ENCODE data around the gene SYT11.
"Not testable (repeated sequence)": the region's sequence is repeated elsewhere in the genome, so short reads cannot be mapped to it uniquely, and the experiment has no call there.

Gene SYT11

GRCh38 chr1:155859881-155860871 lies 809 bp downstream of the SYT11 start:
- DNase-seq (ENCODE audit: low spot score) = peak; percentile 78

GRCh38 chr1:155860970-155861510 lies 1.7 kb downstream of the SYT11 start:
- no peak for DNase-seq (ENCODE audit: low spot score)

- no peak for DNase-seq (ENCODE audit: low spot score)
These were observed 2.5 kb downstream of the SYT11 start for GRCh38 chr1:155861896-155862295.

- DNase-seq (ENCODE audit: low spot score) = peak; percentile 15
These were observed 5.0 kb downstream of the SYT11 start for GRCh38 chr1:155864393-155864792.

- DNase-seq (ENCODE audit: low spot score) = no peak
These were observed 8.4 kb downstream of the SYT11 start for GRCh38 chr1:155867766-155868165.

- DNase-seq (ENCODE audit: low spot score) = no peak
These were observed 12.0 kb downstream of the SYT11 start for GRCh38 chr1:155871390-155871789.

- DNase-seq (ENCODE audit: low spot score) = no peak
These were observed 13.2 kb downstream of the SYT11 start for GRCh38 chr1:155872527-155872926.

GRCh38 chr1:155873860-155874259 lies 14.5 kb downstream of the SYT11 start:
- DNase-seq (ENCODE audit: low spot score) = no peak

GRCh38 chr1:155877945-155878344 lies 18.6 kb downstream of the SYT11 start:
- DNase-seq (ENCODE audit: low spot score) = no peak

GRCh38 chr1:155880251-155880650 lies 20.9 kb downstream of the SYT11 start:
- no peak for DNase-seq (ENCODE audit: low spot score)

GRCh38 chr1:155880950-155881349 lies 21.6 kb downstream of the SYT11 start:
- DNase-seq (ENCODE audit: low spot score) = no peak

- DNase-seq (ENCODE audit: low spot score) = no peak
These were observed 22.9 kb downstream of the SYT11 start for GRCh38 chr1:155882235-155882634.

- no peak for DNase-seq (ENCODE audit: low spot score)
These were observed 23.4 kb downstream of the SYT11 start for GRCh38 chr1:155882766-155883165.

- no peak for DNase-seq (ENCODE audit: low spot score)
These were observed 24.9 kb downstream of the SYT11 start for GRCh38 chr1:155884031-155884960.

- DNase-seq (ENCODE audit: low spot score) = no peak
These were observed 25.6 kb downstream of the SYT11 start for GRCh38 chr1:155884982-155885381.

GRCh38 chr1:155888481-155888880 lies 29.1 kb downstream of the SYT11 start:
- DNase-seq (ENCODE audit: low spot score) = no peak

GRCh38 chr1:155889566-155889965 lies 30.2 kb downstream of the SYT11 start:
- DNase-seq (ENCODE audit: low spot score) = no peak

- no peak for DNase-seq (ENCODE audit: low spot score)
These were observed 30.9 kb downstream of the SYT11 start for GRCh38 chr1:155890251-155890650.

GRCh38 chr1:155892796-155893195 lies 33.4 kb downstream of the SYT11 start:
- peak; percentile 46 for DNase-seq (ENCODE audit: low spot score)

- peak; percentile 68 for DNase-seq (ENCODE audit: low spot score)
These were observed 34.2 kb downstream of the SYT11 start for GRCh38 chr1:155893389-155894142.

GRCh38 chr1:155895617-155896016 lies 36.2 kb downstream of the SYT11 start:
- not testable (repeated sequence) for DNase-seq (ENCODE audit: low spot score)

- DNase-seq (ENCODE audit: low spot score) = not testable (repeated sequence)
These were observed 37.1 kb downstream of the SYT11 start for GRCh38 chr1:155896476-155896875.

Data from AG08396 (cell line).